Neutrophil (primary cell): Measurements from ENCODE around the gene NOX5.

Experiments
- H3K27ac ChIP-seq: fragments of 200-600 bp; sonication (generic); 2 replicates; pipeline ENCODE4 v1.5.1; 2016; ENCODE audit warnings: mild to moderate bottlenecking, moderate library complexity
- H3K27me3 ChIP-seq: fragments of 200-600 bp; sonication (generic); 2 replicates; pipeline ENCODE4 v1.6.0; 2016; ENCODE audit warnings: mild to moderate bottlenecking
- H3K36me3 ChIP-seq: fragments of 200-600 bp; sonication (generic); 2 replicates; pipeline ENCODE4 v1.5.1; 2017
- H3K4me1 ChIP-seq, 2 experiments: fragments of 200-600 bp in 1 of 2; sonication (generic) in 1 of 2; 1 replicate in 1 of 2; 2 replicates in 1 of 2; pipeline versions ENCODE4 v1.5.1 to v1.6.1; 2013 to 2016; ENCODE audit warnings: low read depth in 1 of 2, low read length in 1 of 2, mild to moderate bottlenecking in 1 of 2, moderate library complexity in 1 of 2; ENCODE audit not compliant: control insufficient read depth in 1 of 2, insufficient read depth in 1 of 2
- H3K4me3 ChIP-seq, 2 experiments: fragments of 200-600 bp in 1 of 2; sonication (generic) in 1 of 2; 1 replicate in 1 of 2; 2 replicates in 1 of 2; pipeline ENCODE4 v1.5.1; 2013 to 2016; ENCODE audit warnings: low read depth in 1 of 2, low read length in 1 of 2, mild to moderate bottlenecking in 1 of 2, moderate library complexity in 1 of 2
- H3K9me3 ChIP-seq: fragments of 200-600 bp; sonication (generic); 2 replicates; pipeline ENCODE4 v1.5.1; 2016
- CTCF ChIP-seq: fragments of 200-600 bp; sonication (generic); IDR thresholded peaks from 2 replicates; pipeline ENCODE4 v1.5.1; 2016; ENCODE audit warnings: antibody characterized with exemption

Gene NOX5

GRCh38 chr15:69082554-69082953 lies 68.1 kb downstream of the NOX5 start:
- no peaks in the 10 kb centered on the region for H3K36me3 ChIP-seq
- H3K4me1 ChIP-seq = no peaks in the 10 kb centered on the region
- no peaks in the 10 kb centered on the region for H3K9me3 ChIP-seq
- H3K4me3 ChIP-seq = no peak overlapping the region
- no peak for TF ChIP-seq CTCF
- H3K27ac ChIP-seq = no peak overlapping the region
- H3K27me3 ChIP-seq = peaks cover 31% of the 10 kb centered on the region

DNA sequence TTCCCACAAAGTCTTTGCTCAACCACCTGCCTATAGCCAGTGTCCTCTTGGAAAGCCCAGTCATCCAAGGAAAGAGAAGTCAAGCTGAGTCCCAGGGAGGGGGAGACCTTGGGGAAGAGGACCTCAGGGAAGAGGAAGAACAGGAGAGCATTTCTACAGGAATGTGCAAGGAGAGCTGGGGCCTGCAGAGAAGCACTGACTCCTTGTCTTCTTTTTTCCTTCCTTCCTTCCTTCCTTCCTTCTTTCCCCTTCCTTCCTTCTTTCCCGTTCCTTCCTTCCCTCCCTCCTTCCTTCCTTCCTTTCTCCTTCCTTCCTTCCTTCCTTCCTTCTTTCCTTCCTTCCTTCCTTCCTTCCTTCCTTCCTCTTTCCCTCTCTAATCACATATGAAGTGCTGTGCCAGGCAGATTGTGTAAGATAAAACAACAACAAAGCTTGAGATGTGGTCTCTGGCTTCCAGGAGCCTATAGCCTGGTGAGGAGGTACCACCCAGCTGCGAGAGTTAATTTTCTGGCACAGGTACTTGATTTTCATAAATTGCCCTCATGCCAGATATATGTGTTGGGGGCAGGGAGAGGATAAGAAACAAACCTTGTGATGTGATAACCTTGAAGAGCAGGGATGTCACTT lies 70.0 kb downstream of the NOX5 start:
- peaks cover 35% of the 10 kb centered on the region for H3K27me3 ChIP-seq
- TF ChIP-seq CTCF = no peak
- no peak overlapping the region for H3K27ac ChIP-seq
- no peaks in the 10 kb centered on the region for H3K36me3 ChIP-seq
- no peaks in the 10 kb centered on the region for H3K9me3 ChIP-seq
- peaks cover 6 to 11% of the 10 kb centered on the region in 2 experiments for H3K4me1 ChIP-seq
- H3K4me3 ChIP-seq = no peak overlapping the region

- Histone ChIP-seq H3K27me3 (peaks cover 40% of the 10 kb centered on the region), H3K27ac (no peak overlapping the region), H3K4me1 (peaks cover 6 to 11% of the 10 kb centered on the region in 2 experiments), H3K9me3 (no peaks in the 10 kb centered on the region), H3K36me3 (no peaks in the 10 kb centered on the region), H3K4me3 (no peak overlapping the region)
- no peak for TF ChIP-seq CTCF
These were observed 71.0 kb downstream of the NOX5 start for GRCh38 chr15:69085325-69086081.

DNA sequence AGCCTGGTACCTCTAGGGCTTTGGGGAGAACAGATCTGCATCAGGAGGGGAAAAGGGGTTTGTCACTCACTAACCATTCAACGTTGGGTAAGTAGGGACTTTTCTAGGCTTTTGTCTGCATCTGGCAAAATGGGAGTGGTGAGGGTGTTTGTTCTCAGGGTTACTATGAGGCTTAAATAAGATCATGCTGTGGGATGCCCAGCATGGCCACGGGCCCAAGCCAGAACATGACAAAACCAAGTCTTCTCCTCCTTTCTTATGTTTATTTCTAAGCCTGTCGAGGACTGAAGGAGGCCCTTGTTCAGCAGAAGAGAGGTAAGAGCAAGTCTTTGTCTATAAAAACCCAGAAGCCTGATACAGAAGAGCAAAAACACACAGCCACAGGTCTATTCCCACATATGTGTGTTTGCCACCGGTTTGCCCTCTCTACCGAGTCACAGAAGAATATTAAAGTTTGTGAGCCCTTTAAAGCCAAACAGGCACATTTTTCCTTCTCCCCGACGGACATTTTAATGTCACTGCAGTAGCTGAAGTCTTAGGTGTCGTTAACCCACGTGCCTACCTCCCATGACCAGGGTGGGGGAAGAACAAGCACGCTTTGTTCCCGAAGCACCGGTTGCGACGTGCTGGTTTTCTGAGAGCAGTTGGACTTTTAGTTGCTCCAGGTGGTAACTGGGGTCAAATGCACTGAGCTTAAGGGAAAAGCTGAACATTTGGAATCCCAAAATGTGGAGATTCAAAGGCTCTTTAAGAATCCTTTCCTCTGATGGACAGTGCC lies 72.1 kb downstream of the NOX5 start:
- Histone ChIP-seq H3K4me1 (peaks cover 6 to 11% of the 10 kb centered on the region in 2 experiments), H3K27me3 (peaks cover 29% of the 10 kb centered on the region)
- no peak for TF ChIP-seq CTCF

DNA sequence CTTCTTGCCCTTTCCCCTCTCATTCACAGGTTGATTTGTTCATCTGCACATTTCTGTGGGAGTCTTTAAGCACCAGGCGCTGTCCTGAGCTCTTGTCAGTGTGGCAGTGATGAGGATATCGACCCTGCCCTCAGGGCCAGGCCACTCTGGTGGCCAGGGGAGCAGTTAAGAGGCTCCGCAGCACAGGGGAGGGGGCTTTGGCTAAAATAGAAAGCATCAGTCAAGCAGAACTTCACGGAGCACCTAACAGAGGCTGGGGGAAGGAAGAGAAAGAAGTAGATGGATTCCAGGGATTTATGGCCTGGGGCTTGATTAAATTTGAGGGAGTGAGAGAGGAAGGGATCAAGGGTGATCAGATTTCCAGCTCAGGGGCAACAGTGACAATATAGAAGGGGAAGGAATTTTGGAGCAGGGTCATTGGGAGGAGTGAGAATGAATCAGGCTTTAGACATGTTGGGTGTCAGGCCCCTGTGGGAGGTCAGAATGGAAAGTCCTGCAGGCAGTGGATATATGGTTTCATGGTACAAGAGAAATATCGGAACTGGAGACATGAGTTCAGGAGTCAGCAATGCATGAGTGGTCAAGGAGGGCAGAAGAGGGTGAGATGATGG lies 73.0 kb downstream of the NOX5 start:
- H3K27ac ChIP-seq = no peak overlapping the region
- peaks cover 21% of the 10 kb centered on the region for H3K27me3 ChIP-seq
- TF ChIP-seq CTCF = no peak

More for the DNA sequence above, 72.1 kb downstream of the NOX5 start:
- Histone ChIP-seq H3K36me3 (no peaks in the 10 kb centered on the region), H3K4me3 (no peak overlapping the region), H3K9me3 (no peaks in the 10 kb centered on the region), H3K27ac (no peak overlapping the region)

More for the DNA sequence above, 73.0 kb downstream of the NOX5 start:
- no peaks in the 10 kb centered on the region for H3K36me3 ChIP-seq
- H3K4me1 ChIP-seq = peaks cover 6 to 11% of the 10 kb centered on the region in 2 experiments
- H3K4me3 ChIP-seq = no peak overlapping the region
- no peaks in the 10 kb centered on the region for H3K9me3 ChIP-seq
